NT2/D1 (cell line): Measurements from ENCODE around the gene AP1M2.
"Not testable (repeated sequence)": the region's sequence is repeated elsewhere in the genome, so short reads cannot be mapped to it uniquely, and the experiment has no call there.

Experiments
- DNase-seq: peaks from one replicate; pipeline ENCODE4 v3.0.0-alpha.2; 2011; ENCODE audit warnings: low read depth, low spot score
- H3K27me3 ChIP-seq: 2 replicates; pipeline ENCODE4 v1.6.0; 2011; ENCODE audit warnings: mild to moderate bottlenecking; ENCODE audit not compliant: insufficient read length, insufficient read depth
- H3K36me3 ChIP-seq: 2 replicates; pipeline ENCODE4 v1.6.1; 2011; ENCODE audit warnings: mild to moderate bottlenecking, low read length, mixed read lengths; ENCODE audit not compliant: insufficient read depth, insufficient read length
- H3K4me1 ChIP-seq: 2 replicates; pipeline ENCODE4 v1.5.1; 2011; ENCODE audit not compliant: insufficient read depth, insufficient read length
- H3K4me3 ChIP-seq: 2 replicates; pipeline ENCODE4 v1.5.1; 2011; ENCODE audit warnings: low read depth; ENCODE audit not compliant: insufficient read length
- H3K9ac ChIP-seq: 2 replicates; pipeline ENCODE4 v1.6.0; 2011; ENCODE audit warnings: low read depth; ENCODE audit not compliant: insufficient read length
- H3K9me3 ChIP-seq: 2 replicates; pipeline ENCODE4 v1.5.1; 2011; ENCODE audit warnings: mild to moderate bottlenecking, low read length; ENCODE audit not compliant: insufficient read depth
- SUZ12 ChIP-seq: IDR thresholded peaks from 2 replicates; pipeline ENCODE4 v1.6.1; 2011; ENCODE audit not compliant: insufficient read length, insufficient read depth; ENCODE audit errors: extremely low read depth
- YY1 ChIP-seq: IDR thresholded peaks from 2 replicates; pipeline ENCODE4 v1.6.1; 2011; ENCODE audit not compliant: insufficient read length, insufficient read depth
- ZNF274 ChIP-seq: IDR thresholded peaks from 2 replicates; pipeline ENCODE4 v1.6.1; 2011; ENCODE audit warnings: mild to moderate bottlenecking, low read depth, low read length

AP1M2 gene

GRCh38 chr19:10551698-10552301 lies 35.3 kb downstream of the AP1M2 start:
- no peak overlapping the region for H3K4me3 ChIP-seq
- H3K27me3 ChIP-seq = no peaks in the 10 kb centered on the region
- no peak for DNase-seq
- H3K9ac ChIP-seq = no peak overlapping the region
- H3K9me3 ChIP-seq = no peaks in the 10 kb centered on the region
- TF ChIP-seq YY1 = no peak
- TF ChIP-seq SUZ12 = no peak
- no peak for TF ChIP-seq ZNF274
- H3K4me1 ChIP-seq = peaks cover 6% of the 10 kb centered on the region
- H3K36me3 ChIP-seq = peaks cover 81% of the 10 kb centered on the region

- not testable (repeated sequence) for DNase-seq, H3K9ac ChIP-seq, H3K27me3 ChIP-seq, H3K4me3 ChIP-seq, H3K4me1 ChIP-seq, H3K9me3 ChIP-seq
- peaks cover 84% of the 10 kb centered on the region for H3K36me3 ChIP-seq
Observed at GRCh38 chr19:10551006-10551405, 36.1 kb downstream of the AP1M2 start.

GRCh38 chr19:10550336-10550735 lies 36.8 kb downstream of the AP1M2 start:
- Histone ChIP-seq H3K36me3 (peaks cover 80% of the 10 kb centered on the region), H3K4me1 (peaks cover 6% of the 10 kb centered on the region)
- DNase-seq = no peak

GRCh38 chr19:10549733-10550132 lies 37.4 kb downstream of the AP1M2 start:
- Histone ChIP-seq H3K36me3 (peaks cover 74% of the 10 kb centered on the region), H3K27me3 (no peaks in the 10 kb centered on the region), H3K9ac (no peak overlapping the region), H3K4me3 (no peak overlapping the region), H3K9me3 (no peaks in the 10 kb centered on the region), H3K4me1 (peaks cover 10% of the 10 kb centered on the region)
- TF ChIP-seq SUZ12 (no peak), ZNF274 (no peak), YY1 (no peak)
- no peak for DNase-seq

More at GRCh38 chr19:10550336-10550735, 36.8 kb downstream of the AP1M2 start:
- TF ChIP-seq SUZ12 (no peak), YY1 (no peak), ZNF274 (no peak)
- Histone ChIP-seq H3K9ac (no peak overlapping the region), H3K4me3 (no peak overlapping the region), H3K9me3 (no peaks in the 10 kb centered on the region), H3K27me3 (no peaks in the 10 kb centered on the region)

GRCh38 chr19:10548746-10549276 lies 38.3 kb downstream of the AP1M2 start:
- no peak overlapping the region for H3K9ac ChIP-seq
- H3K9me3 ChIP-seq = no peaks in the 10 kb centered on the region
- H3K36me3 ChIP-seq = peaks cover 65% of the 10 kb centered on the region

GRCh38 chr19:10546817-10547216 lies 40.3 kb downstream of the AP1M2 start:
- DNase-seq = no peak
- H3K9me3 ChIP-seq = no peaks in the 10 kb centered on the region
- H3K27me3 ChIP-seq = no peaks in the 10 kb centered on the region
- no peak overlapping the region for H3K9ac ChIP-seq
- no peak overlapping the region for H3K4me3 ChIP-seq
- TF ChIP-seq SUZ12 = no peak
- no peak for TF ChIP-seq ZNF274
- TF ChIP-seq YY1 = no peak
- H3K36me3 ChIP-seq = peaks cover 45% of the 10 kb centered on the region
- H3K4me1 ChIP-seq = peaks cover 10% of the 10 kb centered on the region

More at GRCh38 chr19:10548746-10549276, 38.3 kb downstream of the AP1M2 start:
- Histone ChIP-seq H3K4me3 (no peak overlapping the region), H3K4me1 (peaks cover 13% of the 10 kb centered on the region), H3K27me3 (no peaks in the 10 kb centered on the region)
- TF ChIP-seq YY1 (no peak), SUZ12 (no peak), ZNF274 (no peak)
- no peak for DNase-seq

- TF ChIP-seq SUZ12 = no peak
- no peak for TF ChIP-seq YY1
- no peak for TF ChIP-seq ZNF274
- H3K9ac ChIP-seq = peak overlapping the region; percentile 95
Observed at GRCh38 chr19:10544753-10545251, 42.3 kb downstream of the AP1M2 start.

More at GRCh38 chr19:10544753-10545251, 42.3 kb downstream of the AP1M2 start:
- Histone ChIP-seq H3K36me3 (peaks cover 36% of the 10 kb centered on the region), H3K4me1 (peaks cover 10% of the 10 kb centered on the region), H3K9me3 (no peaks in the 10 kb centered on the region), H3K4me3 (peak overlapping the region; percentile 78), H3K27me3 (no peaks in the 10 kb centered on the region)
- DNase-seq = no peak
